ENCODE data around the gene TSEN54. TPM values are rescaled to one million over a fixed set of nuclear protein-coding genes. Genes with fewer than 3 reads are reported as not detected.
A peak's percentile ranks its signal among the peaks of the same experiment; 100 is the strongest.

The TSEN54 gene
- total RNA-seq, 1 experiment from 2014 or later, result 42.6 TPM

- H3K36me3 ChIP-seq (ENCODE audit: low read depth), result 0 out of 2 replicates have a peak, but pooled peaks cover 9% of the 10 kb centered on the region
- H3F3A ChIP-seq (ENCODE audit: insufficient read depth, low read depth), result peaks cover 33% of the 10 kb centered on the region; the same call in 1 of the 2 replicates
- H3K27ac ChIP-seq, result no peak within 1 kb of the TSS
- H3K79me2 ChIP-seq (ENCODE audit: low read depth), result peaks cover 32% of the 10 kb centered on the region
- peak within 1 kb of the TSS; percentile 96 for H2AFZ ChIP-seq
- H3K9me2 ChIP-seq (ENCODE audit: insufficient read depth), result no peaks in the 10 kb centered on the region
- H3K4me2 ChIP-seq, result peak within 1 kb of the TSS; percentile 91
- CTCF ChIA-PET, result interaction anchor here (1.1 kb wide), 2 partner anchors 86 to 88 kb away, joined by 3 to 4 read pairs; no protein-coding TSS in a partner anchor
- no peaks in the 10 kb centered on the region for H3K27me3 ChIP-seq (ENCODE audit: insufficient read depth, low read depth)
- H3K9me3 ChIP-seq (ENCODE audit: insufficient read depth, low read depth), result no peaks in the 10 kb centered on the region
- BruUV-seq (replicated peaks), result no TSS peak
- TF ChIP-seq EZH2 (IDR thresholded peaks at IDR 0.05; ENCODE audit: low read depth) (no peak), CTCF (conservative IDR thresholded peaks at IDR 0.05) (peak; percentile 95)
- H3K4me1 ChIP-seq (replicated peaks; ENCODE audit: insufficient read depth), result peaks cover 46% of the 10 kb centered on the region
- H3K4me3 ChIP-seq, result peak within 1 kb of the TSS; percentile 89
- intact Hi-C loops (cut with micrococcal nuclease; ENCODE audit: unreplicated experiment), result loop anchor here (1.0 to 10.0 kb wide), 4 partner anchors 74 to 251 kb away; partner anchors contain the start of genes GGA3 and MRPS7
- POLR2A ChIA-PET (ENCODE audit: unreplicated experiment), result interaction anchor here (0.6 kb wide), 1 partner anchor 130 kb away, joined by 6 read pairs; no protein-coding TSS in a partner anchor
- peaks cover 18% of the 10 kb centered on the region for H4K20me1 ChIP-seq (ENCODE audit: insufficient read depth)
- DNase-seq, result peak; percentile 71 to 96
Measured at GRCh38 chr17:75515496-75516254, 653 bp upstream of the TSEN54 start, which contains the start of gene CASKIN2. CASKIN2 (minus strand) TSS chr17:75515537; CDS start chr17:75513804, 1,733 bp downstream.

- POLR2A ChIA-PET (ENCODE audit: unreplicated experiment), result interaction anchor here (0.8 kb wide), 1 partner anchor 9 kb away, joined by 5 read pairs; the partner anchor contains the start of gene LLGL2
- BruUV-seq (replicated peaks), result no TSS peak
- Histone ChIP-seq H3K27ac (no peak overlapping the region), H2AFZ (peak overlapping the region; percentile 85), H3K4me3 (peak overlapping the region; percentile 89), H3K4me2 (peak overlapping the region; percentile 98), H3K9me2 (ENCODE audit: insufficient read depth) (no peaks in the 10 kb centered on the region), H3K27me3 (ENCODE audit: insufficient read depth, low read depth) (no peaks in the 10 kb centered on the region), H3K9me3 (ENCODE audit: insufficient read depth, low read depth) (no peaks in the 10 kb centered on the region), H3K4me1 (replicated peaks; ENCODE audit: insufficient read depth) (peaks cover 40% of the 10 kb centered on the region), H3K36me3 (ENCODE audit: low read depth) (0 out of 2 replicates have a peak, but pooled peaks cover 9% of the 10 kb centered on the region), H3K79me2 (ENCODE audit: low read depth) (peaks cover 32% of the 10 kb centered on the region), H4K20me1 (ENCODE audit: insufficient read depth) (peaks cover 15% of the 10 kb centered on the region; the same call in 1 of the 2 replicates), H3F3A (ENCODE audit: insufficient read depth, low read depth) (peaks cover 33% of the 10 kb centered on the region; the same call in 1 of the 2 replicates)
- DNase-seq, result no peak
- intact Hi-C loops (cut with micrococcal nuclease; ENCODE audit: unreplicated experiment), result loop anchor here (1.0 to 10.0 kb wide), 4 partner anchors 73 to 252 kb away; partner anchors contain the start of genes GGA3 and MRPS7
- CTCF ChIA-PET, result interaction anchor here (0.6 to 1.3 kb wide), 6 partner anchors 8 to 427 kb away, joined by 3 to 5 read pairs (median 4); partner anchors contain the start of genes LLGL2 and SMIM5
- no peak for TF ChIP-seq CTCF (conservative IDR thresholded peaks at IDR 0.05)
- TF ChIP-seq EZH2 (IDR thresholded peaks at IDR 0.05; ENCODE audit: low read depth), result no peak
Measured at GRCh38 chr17:75516619-75517296, 430 bp downstream of the TSEN54 start.

Measured in PC-9 (cell line).